Measurements from ENCODE around the gene NRXN3. TPM values are rescaled to one million over a fixed set of nuclear protein-coding genes. Genes with fewer than 3 reads are reported as not detected.

Gene NRXN3
- total RNA-seq, 1 experiment from 2014 or later: not detected

- TF ChIP-seq SIN3A (IDR thresholded peaks at IDR 0.05; ENCODE audit: low read depth): no peak
- no peak for TF ChIP-seq EGR1 (IDR thresholded peaks at IDR 0.05; ENCODE audit: low read depth)
- TF ChIP-seq SP1 (IDR thresholded peaks at IDR 0.05; ENCODE audit: low read depth): no peak
- TF ChIP-seq ZNF274 (IDR thresholded peaks at IDR 0.05; ENCODE audit: low read depth, low read length): no peak
- TF ChIP-seq CEBPB (IDR thresholded peaks at IDR 0.05; ENCODE audit: low read depth): no peak
- no peak for TF ChIP-seq EZH2 (IDR thresholded peaks at IDR 0.05)
- no peak for TF ChIP-seq RAD21 (IDR thresholded peaks at IDR 0.05; ENCODE audit: low read depth)
- no peak for TF ChIP-seq MAX (IDR thresholded peaks at IDR 0.05)
- TF ChIP-seq YY1 (IDR thresholded peaks at IDR 0.05; ENCODE audit: extremely low read depth, insufficient replicate concordance, low read depth, low read length): no peak
- TF ChIP-seq EZH2phosphoT487 (IDR thresholded peaks at IDR 0.05; ENCODE audit: borderline replicate concordance): no peak
- TF ChIP-seq ELF1 (IDR thresholded peaks at IDR 0.05; ENCODE audit: borderline replicate concordance, low read depth): no peak
- TF ChIP-seq FOSL1 (IDR thresholded peaks at IDR 0.05; ENCODE audit: low read depth): no peak
- TF ChIP-seq SRF (IDR thresholded peaks at IDR 0.05; ENCODE audit: low read depth): no peak
- no peaks in the 10 kb centered on the region for H4K20me1 ChIP-seq (ENCODE audit: insufficient read depth)
- CTCF ChIA-PET: no interaction called here
- no peaks in the 10 kb centered on the region for H3K9me2 ChIP-seq (ENCODE audit: insufficient read depth)
- BruUV-seq (replicated peaks): no TSS peak
- no peak overlapping the region for H3K9ac ChIP-seq (ENCODE audit: low read length)
- H3K4me2 ChIP-seq (ENCODE audit: low read length): no peak overlapping the region
- H3K27me3 ChIP-seq (ENCODE audit: insufficient read depth, low read length): no peaks in the 10 kb centered on the region
- H2AFZ ChIP-seq (ENCODE audit: low read depth, low read length, poor library complexity, severe bottlenecking): no peak overlapping the region
- POLR2A ChIA-PET: no interaction called here
- no peak overlapping the region for H3K4me3 ChIP-seq (replicated peaks in 1 of 2; ENCODE audit: low read depth in 1 of 2, low read length in 2 of 2)
- no peak for DNase-seq (ENCODE audit: low read depth, low spot score)
- RAD21 ChIA-PET (ENCODE audit: low non-redundant PET in 1 of 2, low total read pairs in 2 of 2, uncharacterized antibody in 2 of 2, unreplicated experiment in 2 of 2): no interaction called here
- no peaks in the 10 kb centered on the region for H3K79me2 ChIP-seq (ENCODE audit: insufficient read depth, low read length)
- no peaks in the 10 kb centered on the region for H3K4me1 ChIP-seq (ENCODE audit: control insufficient read depth in 1 of 2, insufficient read depth in 2 of 2, low read length in 2 of 2)
- H3K27ac ChIP-seq (ENCODE audit: low read depth, low read length): no peak overlapping the region
- intact Hi-C loops (cut with micrococcal nuclease): no loop called here
- H3K9me3 ChIP-seq (ENCODE audit: control insufficient read depth in 1 of 2, insufficient read depth in 1 of 2, low read depth in 1 of 2, low read length in 2 of 2): peaks cover 5 to 35% of the 10 kb centered on the region in 2 experiments; a peak in 2 of 4 replicates
- no peak for ATAC-seq
- H3K36me3 ChIP-seq (ENCODE audit: control insufficient read depth in 1 of 2, insufficient read depth in 2 of 2, low read length in 2 of 2): no peaks in the 10 kb centered on the region
These were observed 1488.0 kb downstream of the NRXN3 start for GRCh38 chr14:79658221-79658620.

- CTCF ChIA-PET: no interaction called here
- no peak overlapping the region for H3K27ac ChIP-seq (ENCODE audit: low read depth, low read length)
- TF ChIP-seq POLR2AphosphoS5 (IDR thresholded peaks at IDR 0.05; ENCODE audit: low read depth, low read length): no peak
- no peak for TF ChIP-seq ZFX (IDR thresholded peaks at IDR 0.05)
- TF ChIP-seq CTCF (IDR thresholded peaks at IDR 0.05 in 2 of 3, conservative IDR thresholded peaks at IDR 0.05 in 1 of 3; ENCODE audit: borderline replicate concordance in 1 of 3, insufficient read depth in 1 of 3, low read depth in 2 of 3, low read length in 2 of 3): no peak
- TF ChIP-seq REST (IDR thresholded peaks at IDR 0.05; ENCODE audit: low read depth): no peak
- no peak for TF ChIP-seq POLR2A (IDR thresholded peaks at IDR 0.05; ENCODE audit: borderline replicate concordance, extremely low read depth, insufficient read depth, insufficient read length)
- TF ChIP-seq RAD21 (IDR thresholded peaks at IDR 0.05; ENCODE audit: low read depth): no peak
- TF ChIP-seq SP1 (IDR thresholded peaks at IDR 0.05; ENCODE audit: low read depth): no peak
- TF ChIP-seq SIN3A (IDR thresholded peaks at IDR 0.05; ENCODE audit: low read depth): no peak
- no peak for TF ChIP-seq FOSL1 (IDR thresholded peaks at IDR 0.05; ENCODE audit: low read depth)
- no peak for TF ChIP-seq EZH2phosphoT487 (IDR thresholded peaks at IDR 0.05; ENCODE audit: borderline replicate concordance)
These were observed 1488.6 kb downstream of the NRXN3 start for GRCh38 chr14:79658769-79659168.

More at GRCh38 chr14:79658769-79659168, 1488.6 kb downstream of the NRXN3 start:
- Histone ChIP-seq H3K4me1 (ENCODE audit: control insufficient read depth in 1 of 2, insufficient read depth in 2 of 2, low read length in 2 of 2) (no peaks in the 10 kb centered on the region), H2AFZ (ENCODE audit: low read depth, low read length, poor library complexity, severe bottlenecking) (no peak overlapping the region), H3K9me2 (ENCODE audit: insufficient read depth) (no peaks in the 10 kb centered on the region), H3K79me2 (ENCODE audit: insufficient read depth, low read length) (no peaks in the 10 kb centered on the region), H3K4me3 (replicated peaks in 1 of 2; ENCODE audit: low read depth in 1 of 2, low read length in 2 of 2) (no peak overlapping the region), H3K9ac (ENCODE audit: low read length) (no peak overlapping the region), H3K4me2 (ENCODE audit: low read length) (no peak overlapping the region), H4K20me1 (ENCODE audit: insufficient read depth) (no peaks in the 10 kb centered on the region), H3K36me3 (ENCODE audit: control insufficient read depth in 1 of 2, insufficient read depth in 2 of 2, low read length in 2 of 2) (no peaks in the 10 kb centered on the region), H3K9me3 (ENCODE audit: control insufficient read depth in 1 of 2, insufficient read depth in 1 of 2, low read depth in 1 of 2, low read length in 2 of 2) (peaks cover 9 to 40% of the 10 kb centered on the region in 2 experiments; a peak in 2 of 4 replicates), H3K27me3 (ENCODE audit: insufficient read depth, low read length) (no peaks in the 10 kb centered on the region)
- DNase-seq (ENCODE audit: low read depth, low spot score) (no peak), ATAC-seq (no peak)
- no TSS peak for BruUV-seq (replicated peaks)
- ChIA-PET RAD21 (ENCODE audit: low non-redundant PET in 1 of 2, low total read pairs in 2 of 2, uncharacterized antibody in 2 of 2, unreplicated experiment in 2 of 2) (no interaction called here), POLR2A (no interaction called here)
- intact Hi-C loops (cut with micrococcal nuclease): no loop called here

Data from HCT116 (cell line).